ENCODE results near the gene CTSV.
"Not testable (repeated sequence)": the region's sequence is repeated elsewhere in the genome, so short reads cannot be mapped to it uniquely, and the experiment has no call there.

- TF ChIP-seq CTCF (IDR thresholded peaks at IDR 0.05; ENCODE audit: insufficient read depth, low read length); POLR2AphosphoS5 (IDR thresholded peaks at IDR 0.05; ENCODE audit: low read depth); REST (IDR thresholded peaks at IDR 0.05; ENCODE audit: insufficient replicate concordance, low read depth); SPI1 (IDR thresholded peaks at IDR 0.05; ENCODE audit: borderline replicate concordance, low read depth): not testable (repeated sequence)
Observed at GRCh38 chr9:96999733-97000132, 39.2 kb downstream of the CTSV start.

All from HL-60 (cell line).